Breast epithelium (tissue), 4 donors: ENCODE measurements around the gene IVD. TPM values are rescaled to one million over a fixed set of nuclear protein-coding genes. Genes with fewer than 3 reads are reported as not detected.
"Not testable (repeated sequence)": the region's sequence is repeated elsewhere in the genome, so short reads cannot be mapped to it uniquely, and the experiment has no call there.

Experiments used
- DNase-seq, 2 donors: peaks; one replicate each; pipeline ENCODE4 v3.0.0-alpha.2; 2019; ENCODE audit warnings: low spot score in 2 of 2
- H3K27ac ChIP-seq, 2 donors: fragments of 200-600 bp; sonication (generic) in 1 of 2; one replicate each; pipeline ENCODE4 v1.5.1; 2016 to 2019; ENCODE audit warnings: mild to moderate bottlenecking in 1 of 2
- H3K27me3 ChIP-seq, 2 donors: fragments of 200-600 bp; sonication (generic) in 1 of 2; one replicate each; pipeline versions ENCODE4 v1.5.1 to v1.6.0; 2017 to 2019; ENCODE audit warnings: control low read depth in 1 of 2, mild to moderate bottlenecking in 1 of 2
- H3K36me3 ChIP-seq: fragments of 200-600 bp; one replicate; pipeline ENCODE4 v1.5.1; 2019
- H3K4me1 ChIP-seq, 2 donors: fragments of 200-600 bp; sonication (generic); one replicate each; pipeline ENCODE4 v1.5.1; 2016 to 2019; ENCODE audit warnings: control low read depth in 1 of 2
- H3K4me3 ChIP-seq, 3 donors: fragments of 200-600 bp; sonication (generic); 1 replicate in 2 of 3; 2 replicates in 1 of 3; pipeline ENCODE4 v1.5.1; 2016 to 2019; ENCODE audit warnings: mild to moderate bottlenecking in 3 of 3, moderate library complexity in 2 of 3
- H3K9me3 ChIP-seq, 2 donors: fragments of 200-600 bp; sonication (generic) in 1 of 2; one replicate each; pipeline ENCODE4 v1.5.1; 2016 to 2019; ENCODE audit warnings: control low read depth in 1 of 2
- CTCF ChIP-seq, 3 donors: fragments of 450-650 bp; IDR thresholded peaks; one replicate each; pipeline ENCODE4 v1.5.1; 2016 to 2017; ENCODE audit warnings: antibody characterized with exemption in 3 of 3, mild to moderate bottlenecking in 3 of 3, moderate library complexity in 3 of 3
- POLR2A ChIP-seq: fragments of 450-650 bp; IDR thresholded peaks from one replicate; pipeline ENCODE4 v1.6.1; 2016; ENCODE audit warnings: antibody characterized with exemption, mild to moderate bottlenecking, moderate library complexity
- POLR2AphosphoS5 ChIP-seq, 3 donors: sonication (generic); formaldehyde crosslinking; IDR thresholded peaks; one replicate each; pipeline ENCODE4 v1.6.1; 2017; ENCODE audit warnings: antibody characterized with exemption in 3 of 3
- intact Hi-C: fragments of 100-400 bp; cut with DNase I; formaldehyde crosslinking; loops from one replicate; pipeline ENCODE4 v1.15.1; 2023; ENCODE audit warnings: low total_unique reads
- total RNA-seq, 3 donors: library from RNA; depleted of rRNA; stranded (reverse); fragments of >200 nt; gene quantifications; one replicate each; pipeline ENCODE4 v1.1.0, GENCODE V29; 2016

The IVD gene
- total RNA-seq, 3 donors from 2014 or later: 43.8 to 72.7 (median 62.6) TPM

DNA sequence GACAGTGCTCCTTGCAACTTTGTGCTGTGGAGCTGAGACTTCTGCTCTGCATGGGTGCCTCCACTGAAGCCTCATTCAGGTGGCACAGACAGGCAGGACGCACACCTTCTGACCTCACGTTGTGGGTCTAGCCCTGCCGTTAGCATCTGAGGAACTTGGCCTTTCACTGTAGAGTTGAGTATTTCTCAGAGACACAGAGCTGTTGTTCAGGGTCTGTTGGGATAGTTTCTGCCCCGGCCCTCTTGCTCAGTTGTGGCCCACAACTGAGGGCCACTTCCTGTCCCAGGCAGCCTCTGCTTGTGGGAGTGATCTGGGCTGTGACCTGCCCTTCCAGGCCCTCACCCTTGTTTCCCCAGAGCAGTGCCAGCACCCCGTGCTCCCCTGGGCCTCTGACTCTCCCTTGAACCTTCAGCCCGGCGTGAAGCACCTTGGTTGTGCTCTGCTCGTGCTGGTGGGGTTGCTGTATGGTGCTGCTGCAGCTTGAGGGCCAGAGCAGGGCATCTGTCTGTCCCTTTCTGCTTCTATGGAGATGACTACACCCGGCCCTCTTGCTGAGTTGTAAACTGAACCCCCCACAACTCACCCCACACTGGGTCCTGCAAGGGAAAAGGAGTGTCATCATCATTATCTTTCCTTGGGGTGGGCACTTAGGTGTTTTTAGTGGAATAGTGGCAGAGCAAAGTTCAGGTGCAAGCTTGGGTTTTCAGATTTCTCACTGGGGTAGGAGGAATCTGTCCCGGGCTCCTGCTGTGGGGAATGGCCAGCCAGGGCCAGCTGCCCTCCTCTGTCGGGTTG, 46.9 kb downstream of the IVD start:
- Histone ChIP-seq H3K36me3 (no peaks in the 10 kb centered on the region), H3K9me3 (no peaks in the 10 kb centered on the region), H3K4me3 (no peak overlapping the region), H3K27ac (no peak overlapping the region), H3K4me1 (peaks cover 0 to 5% of the 10 kb centered on the region in 2 donors), H3K27me3 (no peaks in the 10 kb centered on the region)
- DNase-seq: no peak
- intact Hi-C loops: no loop called here
- TF ChIP-seq POLR2AphosphoS5 (IDR thresholded peaks at IDR 0.05) (no peak), CTCF (IDR thresholded peaks at IDR 0.05) (no peak), POLR2A (no peak)

DNA sequence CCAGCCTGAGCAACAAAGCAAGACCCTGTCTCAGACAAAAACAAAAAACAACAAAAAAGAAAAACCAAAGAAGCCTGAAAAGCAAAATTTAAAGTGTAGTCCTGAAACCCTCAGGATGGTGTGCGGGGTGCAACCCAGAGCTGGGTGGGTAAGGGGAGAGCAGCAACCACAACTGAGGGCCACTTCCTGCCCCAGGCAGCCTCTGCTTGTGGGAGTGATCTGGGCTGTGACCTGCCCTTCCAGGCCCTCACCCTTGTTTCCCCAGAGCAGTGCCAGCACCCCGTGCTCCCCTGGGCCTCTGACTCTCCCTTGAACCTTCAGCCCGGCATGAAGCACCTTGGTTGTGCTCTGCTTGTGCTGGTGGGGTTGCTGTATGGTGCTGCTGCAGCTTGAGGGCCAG, 48.3 kb downstream of the IVD start:
- H3K9me3 ChIP-seq, H3K27ac ChIP-seq, H3K4me3 ChIP-seq, intact Hi-C loops, DNase-seq, H3K36me3 ChIP-seq, H3K4me1 ChIP-seq, H3K27me3 ChIP-seq: not testable (repeated sequence)

- TF ChIP-seq POLR2AphosphoS5 (IDR thresholded peaks at IDR 0.05) (no peak), CTCF (IDR thresholded peaks at IDR 0.05) (no peak), POLR2A (no peak)
- H3K4me1 ChIP-seq: peaks cover 0 to 5% of the 10 kb centered on the region in 2 donors
- no peaks in the 10 kb centered on the region for H3K27me3 ChIP-seq
- H3K27ac ChIP-seq: no peak overlapping the region
- no peaks in the 10 kb centered on the region for H3K9me3 ChIP-seq
- intact Hi-C loops: no loop called here
- no peak for DNase-seq
- H3K36me3 ChIP-seq: no peaks in the 10 kb centered on the region
- no peak overlapping the region for H3K4me3 ChIP-seq
These were observed 49.4 kb downstream of the IVD start for GRCh38 chr15:40454904-40455391.

- no peak overlapping the region for H3K4me3 ChIP-seq
- DNase-seq: peak in 1 of 2 donors; percentile 73
- intact Hi-C loops: no loop called here
- no peak for TF ChIP-seq CTCF (IDR thresholded peaks at IDR 0.05)
- TF ChIP-seq POLR2AphosphoS5 (IDR thresholded peaks at IDR 0.05): no peak
- no peak for TF ChIP-seq POLR2A
- H3K9me3 ChIP-seq: no peaks in the 10 kb centered on the region
- H3K27me3 ChIP-seq: no peaks in the 10 kb centered on the region
- no peak overlapping the region for H3K27ac ChIP-seq
- no peaks in the 10 kb centered on the region for H3K36me3 ChIP-seq
- peaks cover 0 to 5% of the 10 kb centered on the region in 2 donors for H3K4me1 ChIP-seq
These were observed 50.7 kb downstream of the IVD start for GRCh38 chr15:40456299-40456712.

GRCh38 chr15:40456738-40457137, 51.1 kb downstream of the IVD start:
- intact Hi-C loops: no loop called here
- Histone ChIP-seq H3K9me3 (no peaks in the 10 kb centered on the region), H3K4me3 (no peak overlapping the region), H3K36me3 (no peaks in the 10 kb centered on the region), H3K27me3 (no peaks in the 10 kb centered on the region), H3K27ac (no peak overlapping the region), H3K4me1 (peaks cover 0 to 5% of the 10 kb centered on the region in 2 donors)
- TF ChIP-seq CTCF (IDR thresholded peaks at IDR 0.05) (no peak), POLR2A (no peak), POLR2AphosphoS5 (IDR thresholded peaks at IDR 0.05) (no peak)
- DNase-seq: no peak
